Panc1 (cell line): ENCODE results near the gene ADCY2.

Source experiments
- CTCF ChIP-seq: fragments of 450-650 bp; IDR thresholded peaks from 2 replicates; pipeline ENCODE4 v1.5.1; 2017; ENCODE audit warnings: mild to moderate bottlenecking
- POLR2AphosphoS5 ChIP-seq: IDR thresholded peaks from 2 replicates; pipeline ENCODE4 v1.6.1; 2012; ENCODE audit warnings: mild to moderate bottlenecking, low read depth, low read length, moderate library complexity
- SIN3A ChIP-seq: IDR thresholded peaks from 2 replicates; pipeline ENCODE4 v1.6.1; 2012; ENCODE audit warnings: low read depth, mild to moderate bottlenecking, low read length, moderate library complexity, borderline replicate concordance; ENCODE audit not compliant: insufficient read depth
- TCF7L2 ChIP-seq: IDR thresholded peaks from 2 replicates; pipeline ENCODE4 v1.6.1; 2011; ENCODE audit warnings: mild to moderate bottlenecking, low read depth, low read length, inconsistent platforms

DNA sequence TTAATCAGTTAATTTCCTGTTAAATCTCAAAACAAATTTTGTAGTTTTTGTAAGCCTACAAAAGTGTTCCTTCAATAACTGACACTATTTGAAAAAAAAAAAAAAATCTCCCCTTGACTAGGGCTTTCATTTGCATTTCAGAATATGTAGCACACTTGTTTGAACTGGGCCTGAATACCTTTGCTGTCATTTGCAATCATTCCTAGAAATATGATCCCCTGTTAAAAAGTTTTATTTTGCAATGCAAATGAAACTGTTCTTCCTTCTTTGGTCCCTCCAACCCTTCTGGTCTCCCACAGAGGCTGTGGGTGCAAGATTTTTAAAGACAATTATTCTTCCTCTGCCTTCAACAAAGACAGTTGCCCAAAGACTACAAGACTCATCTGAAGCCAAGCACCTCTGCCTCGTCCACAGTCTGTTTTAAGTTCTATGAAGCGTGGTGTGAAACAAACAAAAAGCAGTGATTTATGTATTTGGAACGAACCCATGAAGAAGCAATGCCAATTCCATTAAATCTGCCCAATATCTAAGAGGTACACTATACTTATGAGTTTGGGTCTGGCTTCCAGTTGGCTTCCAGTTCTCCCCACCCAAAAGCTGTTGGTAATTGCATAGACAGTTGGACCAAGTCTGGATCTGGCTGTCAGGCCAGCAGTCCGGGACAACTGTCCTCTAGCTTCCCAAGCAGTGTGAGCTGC is 388.9 kb downstream of the ADCY2 start:
- TF ChIP-seq CTCF (no peak), TCF7L2 (no peak), POLR2AphosphoS5 (no peak), SIN3A (no peak)
